ENCODE data around the gene ZNF653.
"Not testable (repeated sequence)": the region's sequence is repeated elsewhere in the genome, so short reads cannot be mapped to it uniquely, and the experiment has no call there.

Gene ZNF653

GRCh38 chr19:11457831-11458230 lies 47.8 kb downstream of the ZNF653 start:
- Histone ChIP-seq H3K27ac (no peak overlapping the region), H3K4me1 (ENCODE audit: low read depth, poor library complexity, severe bottlenecking) (no peaks in the 10 kb centered on the region), H3K27me3 (ENCODE audit: insufficient read depth, low read depth) (peaks cover 6% of the 10 kb centered on the region; the same call in 1 of the 2 replicates), H3K36me3 (ENCODE audit: insufficient read depth) (no peaks in the 10 kb centered on the region), H4K20me1 (ENCODE audit: insufficient read depth) (no peaks in the 10 kb centered on the region), H3K4me2 (no peak overlapping the region), H3K9ac (no peak overlapping the region), H2AFZ (ENCODE audit: low read depth) (no peak overlapping the region), H3K79me2 (ENCODE audit: insufficient read depth, low read depth) (no peaks in the 10 kb centered on the region), H3K4me3 (IDR thresholded peaks at IDR 0.05; ENCODE audit: insufficient read depth, low read depth, low read length) (no peak overlapping the region)
- TF ChIP-seq, protein P1, sequence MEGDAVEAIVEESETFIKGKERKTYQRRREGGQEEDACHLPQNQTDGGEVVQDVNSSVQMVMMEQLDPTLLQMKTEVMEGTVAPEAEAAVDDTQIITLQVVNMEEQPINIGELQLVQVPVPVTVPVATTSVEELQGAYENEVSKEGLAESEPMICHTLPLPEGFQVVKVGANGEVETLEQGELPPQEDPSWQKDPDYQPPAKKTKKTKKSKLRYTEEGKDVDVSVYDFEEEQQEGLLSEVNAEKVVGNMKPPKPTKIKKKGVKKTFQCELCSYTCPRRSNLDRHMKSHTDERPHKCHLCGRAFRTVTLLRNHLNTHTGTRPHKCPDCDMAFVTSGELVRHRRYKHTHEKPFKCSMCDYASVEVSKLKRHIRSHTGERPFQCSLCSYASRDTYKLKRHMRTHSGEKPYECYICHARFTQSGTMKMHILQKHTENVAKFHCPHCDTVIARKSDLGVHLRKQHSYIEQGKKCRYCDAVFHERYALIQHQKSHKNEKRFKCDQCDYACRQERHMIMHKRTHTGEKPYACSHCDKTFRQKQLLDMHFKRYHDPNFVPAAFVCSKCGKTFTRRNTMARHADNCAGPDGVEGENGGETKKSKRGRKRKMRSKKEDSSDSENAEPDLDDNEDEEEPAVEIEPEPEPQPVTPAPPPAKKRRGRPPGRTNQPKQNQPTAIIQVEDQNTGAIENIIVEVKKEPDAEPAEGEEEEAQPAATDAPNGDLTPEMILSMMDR (conservative IDR thresholded peaks at IDR 0.05; ENCODE audit: low read depth, low read length) = no peak

- Histone ChIP-seq H3K27ac (no peak overlapping the region), H3K9ac (no peak overlapping the region), H3K4me3 (IDR thresholded peaks at IDR 0.05; ENCODE audit: insufficient read depth, low read depth, low read length) (no peak overlapping the region), H2AFZ (ENCODE audit: low read depth) (no peak overlapping the region), H3K27me3 (ENCODE audit: insufficient read depth, low read depth) (peaks cover 6% of the 10 kb centered on the region; the same call in 1 of the 2 replicates), H3K4me1 (ENCODE audit: low read depth, poor library complexity, severe bottlenecking) (no peaks in the 10 kb centered on the region), H3K4me2 (no peak overlapping the region), H4K20me1 (ENCODE audit: insufficient read depth) (no peaks in the 10 kb centered on the region), H3K79me2 (ENCODE audit: insufficient read depth, low read depth) (no peaks in the 10 kb centered on the region), H3K36me3 (ENCODE audit: insufficient read depth) (no peaks in the 10 kb centered on the region)
- TF ChIP-seq, protein P1 (conservative IDR thresholded peaks at IDR 0.05; ENCODE audit: low read depth, low read length) = no peak
Measured at GRCh38 chr19:11457115-11457514, 48.5 kb downstream of the ZNF653 start.

DNA sequence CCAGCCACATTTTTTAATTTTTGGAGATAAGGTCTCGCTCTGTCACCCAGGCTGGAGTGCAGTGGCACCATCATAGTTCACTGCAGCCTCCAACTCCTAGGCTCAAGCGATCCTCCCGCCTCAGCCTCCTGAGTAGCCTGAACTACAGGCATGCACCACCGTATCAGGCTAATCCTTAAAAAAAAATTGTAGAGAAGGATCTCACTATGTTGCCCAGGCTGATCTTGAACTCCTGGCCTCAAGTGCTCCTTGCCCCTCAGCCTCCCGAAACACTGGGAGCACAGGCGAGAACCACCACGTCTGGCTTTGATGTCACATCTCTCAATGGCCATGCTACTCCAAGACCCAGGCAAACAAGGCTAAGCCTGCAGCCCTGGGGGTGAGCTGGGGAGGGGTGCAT lies 49.0 kb downstream of the ZNF653 start:
- Histone ChIP-seq H3K4me3 (IDR thresholded peaks at IDR 0.05; ENCODE audit: insufficient read depth, low read depth, low read length) (no peak overlapping the region), H4K20me1 (ENCODE audit: insufficient read depth) (no peaks in the 10 kb centered on the region), H3K4me2 (no peak overlapping the region), H3K79me2 (ENCODE audit: insufficient read depth, low read depth) (no peaks in the 10 kb centered on the region), H3K27me3 (ENCODE audit: insufficient read depth, low read depth) (peaks cover 6% of the 10 kb centered on the region; the same call in 1 of the 2 replicates), H3K27ac (no peak overlapping the region), H2AFZ (ENCODE audit: low read depth) (no peak overlapping the region), H3K9ac (no peak overlapping the region), H3K4me1 (ENCODE audit: low read depth, poor library complexity, severe bottlenecking) (no peaks in the 10 kb centered on the region), H3K36me3 (ENCODE audit: insufficient read depth) (no peaks in the 10 kb centered on the region)
- TF ChIP-seq, protein P1 (conservative IDR thresholded peaks at IDR 0.05; ENCODE audit: low read depth, low read length) = no peak

DNA sequence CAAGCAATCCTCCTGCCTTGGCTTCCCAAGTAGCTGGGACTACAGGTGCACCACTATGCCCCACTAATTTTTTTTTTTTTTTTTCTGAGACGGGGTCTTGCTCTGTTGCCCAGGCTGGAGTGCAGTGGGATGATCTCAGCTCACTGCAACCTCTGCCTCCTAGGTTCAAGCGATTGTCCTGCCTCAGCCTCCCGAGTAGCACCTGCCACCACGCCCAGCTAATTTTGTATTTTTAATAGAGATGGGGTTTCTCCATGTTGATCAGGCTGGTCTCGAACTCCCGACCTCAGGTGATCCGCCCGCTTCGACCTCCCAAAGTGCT lies 50.4 kb downstream of the ZNF653 start:
- not testable (repeated sequence) for H3K79me2 ChIP-seq (ENCODE audit: insufficient read depth, low read depth); H3K36me3 ChIP-seq (ENCODE audit: insufficient read depth)

GRCh38 chr19:11453468-11454341 lies 51.9 kb downstream of the ZNF653 start:
- Histone ChIP-seq H2AFZ (ENCODE audit: low read depth) (no peak overlapping the region), H3K79me2 (ENCODE audit: insufficient read depth, low read depth) (no peaks in the 10 kb centered on the region), H3K4me3 (IDR thresholded peaks at IDR 0.05; ENCODE audit: insufficient read depth, low read depth, low read length) (no peak overlapping the region), H3K27ac (no peak overlapping the region), H3K4me1 (ENCODE audit: low read depth, poor library complexity, severe bottlenecking) (no peaks in the 10 kb centered on the region), H4K20me1 (ENCODE audit: insufficient read depth) (no peaks in the 10 kb centered on the region), H3K27me3 (ENCODE audit: insufficient read depth, low read depth) (no peaks in the 10 kb centered on the region; the same call in 1 of the 2 replicates), H3K36me3 (ENCODE audit: insufficient read depth) (no peaks in the 10 kb centered on the region), H3K9ac (no peak overlapping the region), H3K4me2 (no peak overlapping the region)
- TF ChIP-seq, protein P1 (conservative IDR thresholded peaks at IDR 0.05; ENCODE audit: low read depth, low read length) = peak; percentile 46

More for the DNA sequence above, 50.4 kb downstream of the ZNF653 start:
- not testable (repeated sequence) for H3K27ac ChIP-seq; H3K4me3 ChIP-seq (IDR thresholded peaks at IDR 0.05; ENCODE audit: insufficient read depth, low read depth, low read length); H3K9ac ChIP-seq; H4K20me1 ChIP-seq (ENCODE audit: insufficient read depth); H3K27me3 ChIP-seq (ENCODE audit: insufficient read depth, low read depth); H2AFZ ChIP-seq (ENCODE audit: low read depth); H3K4me2 ChIP-seq; H3K4me1 ChIP-seq (ENCODE audit: low read depth, poor library complexity, severe bottlenecking)
